B cell (primary cell): ENCODE results near the gene NSUN6. TPM values are rescaled to one million over a fixed set of nuclear protein-coding genes. Genes with fewer than 3 reads are reported as not detected.
A peak's percentile ranks its signal among the peaks of the same experiment; 100 is the strongest.

Experiments
- ATAC-seq: fragments of 200-7000 bp; cut with Tn5 transposase; one replicate; pipeline ENCODE4 v1.10.0; 2021; ENCODE audit warnings: low read depth, mild to moderate bottlenecking, moderate number of reproducible peaks, moderate library complexity
- CTCF ChIA-PET: fragments of 350-600 bp; sonication (Branson Sonifier 250); formaldehyde crosslinking; loops from one replicate; lab custom pipeline; 2021; ENCODE audit warnings: antibody characterized with exemption, inconsistent platforms; lab: Charles Lee
- POLR2A ChIA-PET: fragments of 350-600 bp; sonication (Branson Sonifier 250); formaldehyde crosslinking; loops from one replicate; lab custom pipeline; 2021; ENCODE audit warnings: antibody characterized with exemption; lab: Charles Lee
- DNase-seq: peaks from one replicate; pipeline ENCODE4 v3.0.0; 2013
- H2AFZ ChIP-seq: 2 replicates; pipeline ENCODE4 v1.6.1; 2012; ENCODE audit warnings: mild to moderate bottlenecking, low read depth, low read length; ENCODE audit not compliant: insufficient read depth, poor library complexity, severe bottlenecking
- H3K27ac ChIP-seq, 2 donors: 1 replicate in 1 of 2; 2 replicates in 1 of 2; pipeline ENCODE4 v1.5.1; 2012 to 2013; ENCODE audit warnings: low read length in 2 of 2, mild to moderate bottlenecking in 2 of 2, moderate library complexity in 1 of 2
- H3K27me3 ChIP-seq, 4 experiments: fragments of 200-600 bp in 1 of 4; sonication (generic) in 1 of 4; replicated peaks in 1 of 4; 1 replicate in 2 of 4; 2 replicates in 2 of 4; pipeline versions ENCODE4 v1.6.1 to v1.7.0; 2013 to 2016; ENCODE audit warnings: low read length in 3 of 4, mild to moderate bottlenecking in 2 of 4, mixed read lengths in 1 of 4, moderate library complexity in 1 of 4; ENCODE audit not compliant: insufficient read depth in 4 of 4, control insufficient read depth in 3 of 4; ENCODE audit errors: control extremely low read depth in 1 of 4
- H3K36me3 ChIP-seq, 2 experiments: replicated peaks in 1 of 2; 1 replicate in 1 of 2; 2 replicates in 1 of 2; pipeline versions ENCODE4 v1.6.1 to v1.7.1; 2013; ENCODE audit warnings: low read length in 1 of 2; ENCODE audit not compliant: insufficient read depth in 2 of 2, control insufficient read depth in 1 of 2; ENCODE audit errors: control extremely low read depth in 1 of 2, extremely low read depth in 1 of 2
- H3K4me1 ChIP-seq, 2 donors: fragments of 200-600 bp in 1 of 2; sonication (generic) in 1 of 2; 1 replicate in 1 of 2; 2 replicates in 1 of 2; pipeline versions ENCODE4 v1.5.1 to v1.6.1; 2013 to 2017; ENCODE audit warnings: low read length in 2 of 2; ENCODE audit not compliant: control insufficient read depth in 2 of 2, insufficient read depth in 2 of 2
- H3K4me2 ChIP-seq: replicated peaks from 2 replicates; pipeline ENCODE3; 2012; ENCODE audit warnings: mild to moderate bottlenecking, low read depth, low read length; ENCODE audit not compliant: poor library complexity, severe bottlenecking
- H3K4me3 ChIP-seq, 5 experiments: fragments of 200-600 bp in 1 of 5; sonication (generic) in 1 of 5; 1 replicate in 3 of 5; 2 replicates in 2 of 5; pipeline versions ENCODE4 v1.5.1 to v1.7.0; 2011 to 2016; ENCODE audit warnings: low read length in 4 of 5, mild to moderate bottlenecking in 4 of 5, low read depth in 2 of 5, control low read depth in 1 of 5, moderate library complexity in 1 of 5; ENCODE audit not compliant: insufficient read depth in 1 of 5; ENCODE audit errors: control extremely low read depth in 1 of 5, extremely low read depth in 1 of 5
- H3K79me2 ChIP-seq: fragments of 200-600 bp; sonication (generic); one replicate; pipeline ENCODE4 v1.6.0; 2016; ENCODE audit warnings: low read length; ENCODE audit not compliant: control insufficient read depth, insufficient read depth
- H3K9ac ChIP-seq: fragments of 200-600 bp; sonication (generic); 2 replicates; pipeline ENCODE4 v1.6.1; 2017; ENCODE audit warnings: mild to moderate bottlenecking, low read length, moderate library complexity
- H3K9me3 ChIP-seq, 3 donors: one replicate each; pipeline versions ENCODE4 v1.6.1 to v1.7.1; 2013; ENCODE audit warnings: low read length in 2 of 3; ENCODE audit not compliant: control insufficient read depth in 2 of 3, insufficient read depth in 1 of 3; ENCODE audit errors: control extremely low read depth in 1 of 3
- H4K20me1 ChIP-seq: 2 replicates; pipeline ENCODE4 v1.6.0; 2012; ENCODE audit warnings: mild to moderate bottlenecking, low read length; ENCODE audit not compliant: insufficient read depth, control insufficient read depth, poor library complexity, severe bottlenecking
- H3K27ac Mint-ChIP-seq: one replicate; pipeline ENCODE4 v1.8.0; 2021; ENCODE audit warnings: mixed read lengths
- H3K27me3 Mint-ChIP-seq: one replicate; pipeline ENCODE4 v1.8.0; 2021; ENCODE audit warnings: mixed read lengths
- H3K4me1 Mint-ChIP-seq: one replicate; pipeline ENCODE4 v1.8.0; 2021; ENCODE audit warnings: mixed read lengths
- H3K4me3 Mint-ChIP-seq: one replicate; pipeline ENCODE4 v1.8.0; 2021; ENCODE audit warnings: mixed read lengths
- H3K9me3 Mint-ChIP-seq: one replicate; pipeline ENCODE4 v1.8.0; 2022; ENCODE audit warnings: mixed read lengths; ENCODE audit not compliant: insufficient read depth
- CTCF ChIP-seq: fragments of 200-600 bp; IDR thresholded peaks from one replicate; pipeline ENCODE4 v1.8.0; 2022; ENCODE audit warnings: antibody characterized with exemption, mild to moderate bottlenecking
- EZH2 ChIP-seq: IDR thresholded peaks from 2 replicates; pipeline ENCODE4 v1.6.1; 2012; ENCODE audit warnings: borderline replicate concordance, low read depth, mild to moderate bottlenecking, moderate library complexity, low read length; ENCODE audit not compliant: insufficient read depth, poor library complexity, severe bottlenecking
- WGBS: methylation state at CpG from one replicate; pipeline ENCODE4 v1.1.5; 2013; ENCODE audit warnings: missing lambda C conversion rate; ENCODE audit not compliant: insufficient coverage; 5-methylcytosine and 5-hydroxymethylcytosine counted together
- intact Hi-C: fragments of 100-400 bp; cut with micrococcal nuclease; formaldehyde crosslinking; loops from one replicate; pipeline ENCODE4 v1.10.0; 2022
- polyA plus RNA-seq: library from polyadenylated mRNA; depleted of rRNA; stranded (reverse); fragments of >200 nt; gene quantifications from 2 replicates; pipeline ENCODE4 v1.2.3, GENCODE V29; 2012
- total RNA-seq, 2 donors: library from RNA; stranded (reverse); fragments of 120-200 nt in 1 of 2; gene quantifications; 1 replicate in 1 of 2; 2 replicates in 1 of 2; pipeline versions ENCODE4 v1.2.3 to v1.2.4, GENCODE V29; 2013 to 2022

The NSUN6 gene
- total and polyA plus RNA-seq, 2 donors (not counting 1 experiment from before 2014, with no cell fraction given), result 13.4 to 27.9 TPM

- H3K36me3 ChIP-seq, result peaks cover 0 to 3% of the 10 kb centered on the region in 2 experiments
- H3K79me2 ChIP-seq, result peaks cover 26% of the 10 kb centered on the region
- no peak overlapping the region for H3K27ac Mint-ChIP-seq
- no peak for ATAC-seq
- H3K4me1 ChIP-seq, result peaks cover 16 to 27% of the 10 kb centered on the region in 2 donors
- H3K27me3 ChIP-seq, result no peaks in the 10 kb centered on the region
- H3K4me2 ChIP-seq, result peak overlapping the region; percentile 86
- H3K9me3 ChIP-seq, result no peaks in the 10 kb centered on the region
- no peak overlapping the region for H3K27ac ChIP-seq
- peaks cover 36% of the 10 kb centered on the region for H3K4me1 Mint-ChIP-seq
- H4K20me1 ChIP-seq, result no peaks in the 10 kb centered on the region
- ChIA-PET CTCF (interaction anchor here (1.3 to 1.7 kb wide), 2 partner anchors 10 kb away, joined by 4 read pairs; partner anchors contain the start of gene ARL5B), POLR2A (no interaction called here)
- WGBS, result 87% methylated on average over 3 of the region's 7 CpGs
- DNase-seq, result no peak
- H3K4me3 ChIP-seq, result no peak overlapping the region
- peak overlapping the region; percentile 96 for H3K4me3 Mint-ChIP-seq
- intact Hi-C loops, result no loop called here
- H3K9ac ChIP-seq, result no peak overlapping the region
- TF ChIP-seq CTCF, result no peak
- TF ChIP-seq EZH2, result no peak
- no peaks in the 10 kb centered on the region for H3K9me3 Mint-ChIP-seq
- H2AFZ ChIP-seq, result no peak overlapping the region
- no peaks in the 10 kb centered on the region for H3K27me3 Mint-ChIP-seq
Observed at GRCh38 chr10:18649364-18649959, 1.9 kb downstream of the NSUN6 start.

- Histone ChIP-seq H3K9me3 (no peaks in the 10 kb centered on the region), H2AFZ (no peak overlapping the region), H3K27ac (no peak overlapping the region), H3K4me2 (no peak overlapping the region), H4K20me1 (no peaks in the 10 kb centered on the region), H3K9ac (no peak overlapping the region), H3K36me3 (peaks cover 0 to 1% of the 10 kb centered on the region in 2 experiments), H3K4me3 (no peak overlapping the region), H3K27me3 (no peaks in the 10 kb centered on the region), H3K79me2 (peaks cover 26% of the 10 kb centered on the region), H3K4me1 (peaks cover 16 to 27% of the 10 kb centered on the region in 2 donors)
- ChIA-PET POLR2A (no interaction called here), CTCF (interaction anchor here (0.6 to 1.7 kb wide), 3 partner anchors 11 to 1041 kb away, joined by 3 to 5 read pairs (median 4); partner anchors contain the start of gene ARL5B)
- Mint-ChIP-seq H3K27ac (no peak overlapping the region), H3K4me3 (no peak overlapping the region), H3K9me3 (no peaks in the 10 kb centered on the region), H3K27me3 (no peaks in the 10 kb centered on the region), H3K4me1 (peaks cover 36% of the 10 kb centered on the region)
- DNase-seq, result no peak
- intact Hi-C loops, result no loop called here
- ATAC-seq, result no peak
- TF ChIP-seq CTCF (no peak), EZH2 (no peak)
- WGBS, result no CpG with 5 or more reads among the region's 3 CpGs
Observed at GRCh38 chr10:18647945-18648344, 3.4 kb downstream of the NSUN6 start.
